Keratinocyte (primary cell): ENCODE data around the gene SPTBN1.
A peak's percentile ranks its signal among the peaks of the same experiment; 100 is the strongest.

Source experiments
- CTCF ChIP-seq, 3 experiments: IDR thresholded peaks in 1 of 3; conservative IDR thresholded peaks in 1 of 3; optimal IDR thresholded peaks in 1 of 3; 2 replicates in 2 of 3; 3 replicates in 1 of 3; pipeline versions ENCODE3 to v1.5.1; 2011; ENCODE audit warnings: low read length in 3 of 3, mild to moderate bottlenecking in 3 of 3, moderate library complexity in 2 of 3, control low read depth in 1 of 3, inconsistent platforms in 1 of 3; ENCODE audit not compliant: insufficient read depth in 2 of 3; ENCODE audit errors: extremely low read depth in 1 of 3
- EZH2 ChIP-seq: IDR thresholded peaks from one replicate; pipeline ENCODE4 v1.6.1; 2012; ENCODE audit warnings: inconsistent platforms, mild to moderate bottlenecking, low read length, moderate library complexity

DNA sequence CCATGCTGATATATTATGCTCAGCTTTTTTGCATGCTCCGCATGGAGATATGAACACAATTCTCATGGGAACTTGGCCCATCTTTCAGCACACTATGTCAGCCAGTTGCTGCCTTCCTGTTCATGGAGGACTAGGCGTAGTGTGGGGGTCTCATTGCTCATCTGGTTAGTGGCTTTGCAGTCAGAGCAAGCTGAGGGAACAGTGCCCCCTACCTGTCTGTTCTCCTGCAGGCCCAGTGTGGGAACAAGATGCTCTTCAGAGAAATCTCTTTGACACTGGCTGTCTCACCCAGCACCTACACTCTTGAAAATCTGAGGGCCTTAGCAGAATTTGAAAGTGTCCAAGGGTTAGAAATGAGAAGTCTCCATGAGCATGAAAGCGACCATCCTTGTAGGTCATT lies 47.1 kb downstream of the SPTBN1 start:
- peak; percentile 61 to 84 (median 75) for TF ChIP-seq CTCF (optimal IDR thresholded peaks at IDR 0.05 in 1 of 3, IDR thresholded peaks at IDR 0.05 in 1 of 3, conservative IDR thresholded peaks at IDR 0.05 in 1 of 3; ENCODE audit: extremely low read depth in 1 of 3, insufficient read depth in 2 of 3, low read length in 3 of 3)
- no peak for TF ChIP-seq EZH2
